Tibial artery (tissue), 4 donors: ENCODE data around the gene TENM3.
"Not testable (repeated sequence)": the region's sequence is repeated elsewhere in the genome, so short reads cannot be mapped to it uniquely, and the experiment has no call there.

ENCODE experiments used
- DNase-seq, 2 donors: peaks; one replicate each; pipeline ENCODE4 v3.0.0-alpha.2; 2019
- H3K27ac ChIP-seq, 2 donors: fragments of 200-600 bp; sonication (generic) in 1 of 2; 1 replicate in 1 of 2; 2 replicates in 1 of 2; pipeline ENCODE4 v1.5.1; 2018 to 2019; ENCODE audit warnings: mild to moderate bottlenecking in 1 of 2
- H3K27me3 ChIP-seq, 2 donors: fragments of 200-600 bp; sonication (generic) in 1 of 2; one replicate each; pipeline versions ENCODE4 v1.5.1 to v1.6.0; 2016 to 2019
- H3K36me3 ChIP-seq, 3 donors: fragments of 200-600 bp; sonication (generic) in 2 of 3; one replicate each; pipeline ENCODE4 v1.5.1; 2016 to 2019; ENCODE audit warnings: mild to moderate bottlenecking in 2 of 3
- H3K4me1 ChIP-seq, 4 donors: fragments of 200-600 bp; sonication (generic) in 2 of 4; 1 replicate in 3 of 4; 2 replicates in 1 of 4; pipeline ENCODE4 v1.5.1; 2016 to 2019
- H3K4me3 ChIP-seq, 2 donors: fragments of 200-600 bp; sonication (generic) in 1 of 2; 1 replicate in 1 of 2; 2 replicates in 1 of 2; pipeline ENCODE4 v1.5.1; 2018 to 2019; ENCODE audit warnings: mild to moderate bottlenecking in 2 of 2
- H3K9me3 ChIP-seq, 3 donors: fragments of 200-600 bp; sonication (generic) in 1 of 3; one replicate each; pipeline ENCODE4 v1.5.1; 2016 to 2019
- intact Hi-C: fragments of 100-400 bp; cut with DNase I; formaldehyde crosslinking; loops from one replicate; pipeline ENCODE4 v1.15.0; 2023; ENCODE audit warnings: low total_unique reads
- TF ChIP-seq, protein P1 (sequence below), 2 experiments: fragments of 200-600 bp in 1 of 2; fragments of 450-650 bp in 1 of 2; IDR thresholded peaks; one replicate each; pipeline ENCODE4 v1.5.1; 2017 to 2019; ENCODE audit warnings: antibody characterized with exemption in 2 of 2, mild to moderate bottlenecking in 1 of 2, moderate library complexity in 1 of 2

Gene TENM3

DNA sequence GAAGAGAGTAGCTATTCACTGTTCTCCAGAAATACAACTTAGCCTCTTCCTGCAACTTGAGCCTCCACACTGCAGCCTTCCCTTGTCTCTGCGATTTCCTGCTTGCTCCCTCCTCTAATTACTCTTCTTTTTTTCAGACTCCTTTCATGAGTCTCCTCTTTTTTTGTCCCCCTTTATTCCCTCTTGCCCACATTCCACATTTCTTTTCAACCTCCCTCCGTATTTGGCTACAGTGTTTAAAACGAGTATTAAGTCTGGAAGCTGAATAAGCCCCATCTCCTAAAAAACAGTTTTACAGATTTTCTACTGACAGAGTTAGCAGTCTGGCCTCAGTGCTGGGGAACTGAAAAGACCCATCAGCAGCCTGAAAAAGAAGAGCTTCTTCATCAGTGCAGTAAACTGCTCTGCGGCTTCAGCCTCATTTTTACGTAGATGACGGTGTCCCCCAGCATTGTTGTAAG lies 141.5 kb downstream of the TENM3 start:
- intact Hi-C loops, result no loop called here
- Histone ChIP-seq H3K4me3 (no peak overlapping the region), H3K27me3 (no peaks in the 10 kb centered on the region), H3K9me3 (no peaks in the 10 kb centered on the region), H3K27ac (no peak overlapping the region), H3K4me1 (no peaks in the 10 kb centered on the region), H3K36me3 (no peaks in the 10 kb centered on the region)
- no peak for DNase-seq
- TF ChIP-seq, protein P1, sequence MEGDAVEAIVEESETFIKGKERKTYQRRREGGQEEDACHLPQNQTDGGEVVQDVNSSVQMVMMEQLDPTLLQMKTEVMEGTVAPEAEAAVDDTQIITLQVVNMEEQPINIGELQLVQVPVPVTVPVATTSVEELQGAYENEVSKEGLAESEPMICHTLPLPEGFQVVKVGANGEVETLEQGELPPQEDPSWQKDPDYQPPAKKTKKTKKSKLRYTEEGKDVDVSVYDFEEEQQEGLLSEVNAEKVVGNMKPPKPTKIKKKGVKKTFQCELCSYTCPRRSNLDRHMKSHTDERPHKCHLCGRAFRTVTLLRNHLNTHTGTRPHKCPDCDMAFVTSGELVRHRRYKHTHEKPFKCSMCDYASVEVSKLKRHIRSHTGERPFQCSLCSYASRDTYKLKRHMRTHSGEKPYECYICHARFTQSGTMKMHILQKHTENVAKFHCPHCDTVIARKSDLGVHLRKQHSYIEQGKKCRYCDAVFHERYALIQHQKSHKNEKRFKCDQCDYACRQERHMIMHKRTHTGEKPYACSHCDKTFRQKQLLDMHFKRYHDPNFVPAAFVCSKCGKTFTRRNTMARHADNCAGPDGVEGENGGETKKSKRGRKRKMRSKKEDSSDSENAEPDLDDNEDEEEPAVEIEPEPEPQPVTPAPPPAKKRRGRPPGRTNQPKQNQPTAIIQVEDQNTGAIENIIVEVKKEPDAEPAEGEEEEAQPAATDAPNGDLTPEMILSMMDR (IDR thresholded peaks at IDR 0.05), result no peak

DNA sequence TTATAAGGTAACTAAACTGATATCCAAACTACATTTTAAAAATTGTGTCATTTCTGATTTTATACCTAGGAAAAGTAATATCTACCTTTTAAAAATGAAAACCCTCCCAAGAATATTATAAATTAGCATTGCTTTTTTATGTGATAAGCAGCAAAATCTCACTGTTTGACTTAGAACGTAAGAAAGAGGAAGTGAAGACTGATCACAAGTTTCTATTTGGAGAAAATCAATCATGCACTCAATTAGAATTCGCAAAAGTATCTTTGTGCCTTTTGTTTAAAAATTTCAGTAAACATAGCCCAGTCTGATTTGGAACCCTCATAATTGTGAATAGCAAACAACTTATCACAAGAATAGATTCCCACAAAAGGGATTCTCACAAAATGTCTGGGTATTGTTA lies 142.7 kb downstream of the TENM3 start:
- Histone ChIP-seq H3K9me3 (no peaks in the 10 kb centered on the region), H3K4me3 (no peak overlapping the region), H3K4me1 (no peaks in the 10 kb centered on the region), H3K36me3 (no peaks in the 10 kb centered on the region), H3K27ac (no peak overlapping the region), H3K27me3 (no peaks in the 10 kb centered on the region)
- DNase-seq, result no peak
- intact Hi-C loops, result no loop called here
- TF ChIP-seq, protein P1 (IDR thresholded peaks at IDR 0.05), result no peak

DNA sequence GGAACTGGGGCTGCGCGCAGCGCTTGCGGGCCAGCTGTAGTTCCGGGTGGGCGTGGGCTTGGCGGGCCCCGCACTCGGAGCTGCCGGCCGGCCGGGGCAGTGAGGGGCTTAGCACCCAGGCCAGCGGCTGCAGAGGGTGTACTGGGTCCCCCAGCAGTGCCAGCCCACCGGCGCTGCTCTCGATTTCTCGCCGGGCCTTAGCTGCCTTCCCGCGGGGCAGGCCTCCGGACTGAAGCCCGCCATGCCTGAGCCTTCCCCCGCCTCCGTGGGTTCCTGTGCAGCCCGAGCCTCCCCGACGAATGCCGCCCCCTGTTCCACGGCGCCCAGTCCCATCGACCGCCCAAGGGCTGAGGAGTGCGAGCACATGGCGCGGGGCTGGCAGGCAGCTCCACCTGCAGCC lies 143.4 kb downstream of the TENM3 start:
- H3K9me3 ChIP-seq, intact Hi-C loops, H3K4me1 ChIP-seq, DNase-seq, H3K36me3 ChIP-seq, H3K4me3 ChIP-seq, H3K27me3 ChIP-seq, H3K27ac ChIP-seq: not testable (repeated sequence)

DNA sequence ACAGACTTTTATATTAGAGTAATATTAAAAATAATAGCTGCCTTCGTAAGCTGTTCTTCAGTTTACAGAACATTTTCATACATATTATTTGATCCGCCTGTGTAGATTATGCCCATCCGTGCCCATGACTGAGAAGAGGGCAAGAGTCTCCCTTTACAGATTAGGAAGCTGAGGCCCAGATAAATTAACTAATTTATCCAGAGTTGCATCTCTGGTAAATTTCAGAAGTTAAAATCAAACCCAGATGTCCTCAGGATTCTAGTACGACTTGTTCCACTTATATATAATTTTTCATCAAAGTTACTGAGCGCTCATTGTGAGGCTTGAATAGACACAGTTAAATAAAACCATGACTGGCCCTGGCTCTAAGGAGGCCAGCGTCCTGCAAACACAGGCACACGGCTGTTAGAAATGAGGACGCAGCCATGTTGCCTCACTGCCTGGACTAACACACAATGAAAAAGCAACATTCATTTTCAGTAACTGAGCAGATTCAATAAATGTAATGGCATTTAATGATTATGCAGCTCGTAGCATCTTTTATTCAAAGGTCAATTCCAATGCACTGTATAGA lies 148.0 kb downstream of the TENM3 start:
- Histone ChIP-seq H3K36me3 (no peaks in the 10 kb centered on the region), H3K4me3 (no peak overlapping the region), H3K27ac (no peak overlapping the region), H3K4me1 (no peaks in the 10 kb centered on the region), H3K27me3 (no peaks in the 10 kb centered on the region), H3K9me3 (no peaks in the 10 kb centered on the region)
- TF ChIP-seq, protein P1 (IDR thresholded peaks at IDR 0.05), result no peak
- DNase-seq, result no peak
- intact Hi-C loops, result no loop called here

DNA sequence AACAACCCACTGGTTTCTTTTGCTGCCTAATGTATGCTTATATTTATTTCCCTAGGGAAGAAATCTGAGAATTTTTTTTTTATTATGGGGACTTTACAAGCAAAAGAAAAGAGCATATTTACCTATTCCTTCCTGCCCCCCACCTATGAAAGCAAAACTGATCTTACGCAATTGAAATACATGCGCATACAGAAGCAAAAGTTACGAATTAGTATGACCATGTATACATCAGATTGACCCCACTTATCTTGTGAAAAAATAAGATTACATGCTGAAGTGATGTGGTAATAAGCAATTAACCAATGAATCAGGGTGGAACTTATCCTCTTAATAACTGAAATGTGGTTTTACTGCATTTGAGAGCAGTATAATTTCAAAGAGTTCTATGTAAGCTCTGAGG lies 151.0 kb downstream of the TENM3 start:
- H3K4me3 ChIP-seq, result no peak overlapping the region
- H3K4me1 ChIP-seq, result no peaks in the 10 kb centered on the region
- no peak for DNase-seq
- H3K9me3 ChIP-seq, result no peaks in the 10 kb centered on the region
- no peak overlapping the region for H3K27ac ChIP-seq
- intact Hi-C loops, result no loop called here
- no peaks in the 10 kb centered on the region for H3K36me3 ChIP-seq
- TF ChIP-seq, protein P1 (IDR thresholded peaks at IDR 0.05), result no peak
- H3K27me3 ChIP-seq, result peaks cover 0 to 3% of the 10 kb centered on the region in 2 donors

DNA sequence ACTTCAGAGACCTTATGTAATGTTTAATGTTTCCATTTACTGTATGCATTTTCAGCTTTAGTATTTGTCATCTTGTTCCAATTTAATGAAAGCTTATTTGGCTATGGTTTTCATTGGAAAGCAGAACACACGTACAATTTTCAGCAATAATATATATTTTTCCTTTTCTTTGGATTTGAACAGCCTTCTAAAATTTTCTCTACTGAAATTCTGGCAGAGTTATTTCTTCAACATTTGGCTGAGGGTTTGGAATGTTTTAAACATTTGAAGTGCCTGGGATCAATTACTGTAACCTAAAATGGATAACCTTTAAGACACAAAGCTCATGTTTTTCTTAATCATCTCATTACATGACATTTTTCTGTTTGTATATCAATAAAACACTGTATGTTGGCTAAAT lies 156.9 kb downstream of the TENM3 start:
- Histone ChIP-seq H3K27me3 (peaks cover 0 to 8% of the 10 kb centered on the region in 2 donors), H3K4me3 (no peak overlapping the region), H3K36me3 (no peaks in the 10 kb centered on the region), H3K9me3 (no peaks in the 10 kb centered on the region), H3K4me1 (no peaks in the 10 kb centered on the region), H3K27ac (no peak overlapping the region)
- no peak for DNase-seq
- intact Hi-C loops, result no loop called here
- TF ChIP-seq, protein P1 (IDR thresholded peaks at IDR 0.05), result no peak
